ENCODE results near the gene RTL5.
A peak's percentile ranks its signal among the peaks of the same experiment; 100 is the strongest.

GRCh38 chrX:72126539-72127140 is 5.1 kb downstream of the RTL5 start:
- TF ChIP-seq CTCF (IDR thresholded peaks at IDR 0.05 in 2 of 3, conservative IDR thresholded peaks at IDR 0.05 in 1 of 3; ENCODE audit: borderline replicate concordance in 1 of 3, insufficient read depth in 1 of 3, low read depth in 2 of 3, low read length in 2 of 3) (peak; percentile 64 to 80 (median 71)), REST (IDR thresholded peaks at IDR 0.05; ENCODE audit: low read depth) (no peak), ZFX (IDR thresholded peaks at IDR 0.05) (no peak), ATF3 (IDR thresholded peaks at IDR 0.05) (no peak), POLR2AphosphoS5 (IDR thresholded peaks at IDR 0.05; ENCODE audit: low read depth, low read length) (no peak), POLR2A (IDR thresholded peaks at IDR 0.05; ENCODE audit: borderline replicate concordance, extremely low read depth, insufficient read depth, insufficient read length) (no peak), MAX (IDR thresholded peaks at IDR 0.05) (no peak), SP1 (IDR thresholded peaks at IDR 0.05; ENCODE audit: low read depth) (no peak), RAD21 (IDR thresholded peaks at IDR 0.05; ENCODE audit: low read depth) (peak; percentile 72), CBX3 (IDR thresholded peaks at IDR 0.05; ENCODE audit: low read depth) (no peak), CEBPB (IDR thresholded peaks at IDR 0.05; ENCODE audit: low read depth) (no peak), ZNF274 (IDR thresholded peaks at IDR 0.05; ENCODE audit: low read depth, low read length) (no peak), EZH2 (IDR thresholded peaks at IDR 0.05) (no peak)

Data from HCT116 (cell line).